GM10248 (cell line): Measurements from ENCODE around the gene SMTNL2.
A peak's percentile ranks its signal among the peaks of the same experiment; 100 is the strongest.
"Not testable (repeated sequence)": the region's sequence is repeated elsewhere in the genome, so short reads cannot be mapped to it uniquely, and the experiment has no call there.

Experiments
- CTCF ChIA-PET: fragments of 300-600 bp; sonication (Branson Sonifier 250); formaldehyde crosslinking; extraction: SDS; loops from one replicate; lab custom pipeline; 2021; ENCODE audit warnings: antibody characterized with exemption; lab: Yijun Ruan, JAX
- POLR2A ChIA-PET: fragments of 350-650 bp; sonication (Branson Sonifier 250); formaldehyde crosslinking; extraction: SDS; loops from one replicate; lab custom pipeline; 2020; ENCODE audit warnings: antibody characterized with exemption; lab: Yijun Ruan, JAX
- DNase-seq: peaks from one replicate; pipeline ENCODE4 v3.0.0; 2012; ENCODE audit errors: extremely low spot score
- TF ChIP-seq, protein P1 (sequence below): IDR thresholded peaks from 2 replicates; pipeline ENCODE4 v1.5.1; 2012; ENCODE audit warnings: mild to moderate bottlenecking, low read depth; ENCODE audit errors: extremely low read depth, missing control alignments, control extremely low read depth

The SMTNL2 gene

DNA sequence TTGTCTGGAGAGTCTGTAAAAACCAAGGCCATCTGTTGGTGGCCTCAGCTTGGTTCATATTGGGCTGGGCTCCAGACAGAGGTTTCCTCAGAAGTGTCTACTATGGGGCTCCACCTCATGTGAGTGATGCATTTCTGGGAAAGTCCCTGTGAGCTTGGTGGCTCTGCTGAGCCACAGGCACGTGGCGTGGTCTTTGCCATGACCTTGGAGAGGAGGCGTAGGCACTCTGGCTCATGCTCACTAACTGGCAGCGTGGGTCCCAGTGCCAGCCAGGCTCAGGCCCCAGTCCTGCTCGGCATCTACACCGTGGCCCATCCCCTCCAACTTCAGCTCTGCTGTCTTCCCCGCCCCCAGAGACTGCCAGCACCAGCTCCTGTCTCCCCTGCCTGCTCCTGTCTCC, 10.7 kb upstream of the SMTNL2 start:
- CTCF ChIA-PET, result interaction anchor here (1.5 kb wide), 1 partner anchor 9 kb away, joined by 9 read pairs; no protein-coding TSS in a partner anchor
- DNase-seq, result peak; percentile 66
- TF ChIP-seq, protein P1, sequence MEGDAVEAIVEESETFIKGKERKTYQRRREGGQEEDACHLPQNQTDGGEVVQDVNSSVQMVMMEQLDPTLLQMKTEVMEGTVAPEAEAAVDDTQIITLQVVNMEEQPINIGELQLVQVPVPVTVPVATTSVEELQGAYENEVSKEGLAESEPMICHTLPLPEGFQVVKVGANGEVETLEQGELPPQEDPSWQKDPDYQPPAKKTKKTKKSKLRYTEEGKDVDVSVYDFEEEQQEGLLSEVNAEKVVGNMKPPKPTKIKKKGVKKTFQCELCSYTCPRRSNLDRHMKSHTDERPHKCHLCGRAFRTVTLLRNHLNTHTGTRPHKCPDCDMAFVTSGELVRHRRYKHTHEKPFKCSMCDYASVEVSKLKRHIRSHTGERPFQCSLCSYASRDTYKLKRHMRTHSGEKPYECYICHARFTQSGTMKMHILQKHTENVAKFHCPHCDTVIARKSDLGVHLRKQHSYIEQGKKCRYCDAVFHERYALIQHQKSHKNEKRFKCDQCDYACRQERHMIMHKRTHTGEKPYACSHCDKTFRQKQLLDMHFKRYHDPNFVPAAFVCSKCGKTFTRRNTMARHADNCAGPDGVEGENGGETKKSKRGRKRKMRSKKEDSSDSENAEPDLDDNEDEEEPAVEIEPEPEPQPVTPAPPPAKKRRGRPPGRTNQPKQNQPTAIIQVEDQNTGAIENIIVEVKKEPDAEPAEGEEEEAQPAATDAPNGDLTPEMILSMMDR, result no peak
- POLR2A ChIA-PET, result no interaction called here

DNA sequence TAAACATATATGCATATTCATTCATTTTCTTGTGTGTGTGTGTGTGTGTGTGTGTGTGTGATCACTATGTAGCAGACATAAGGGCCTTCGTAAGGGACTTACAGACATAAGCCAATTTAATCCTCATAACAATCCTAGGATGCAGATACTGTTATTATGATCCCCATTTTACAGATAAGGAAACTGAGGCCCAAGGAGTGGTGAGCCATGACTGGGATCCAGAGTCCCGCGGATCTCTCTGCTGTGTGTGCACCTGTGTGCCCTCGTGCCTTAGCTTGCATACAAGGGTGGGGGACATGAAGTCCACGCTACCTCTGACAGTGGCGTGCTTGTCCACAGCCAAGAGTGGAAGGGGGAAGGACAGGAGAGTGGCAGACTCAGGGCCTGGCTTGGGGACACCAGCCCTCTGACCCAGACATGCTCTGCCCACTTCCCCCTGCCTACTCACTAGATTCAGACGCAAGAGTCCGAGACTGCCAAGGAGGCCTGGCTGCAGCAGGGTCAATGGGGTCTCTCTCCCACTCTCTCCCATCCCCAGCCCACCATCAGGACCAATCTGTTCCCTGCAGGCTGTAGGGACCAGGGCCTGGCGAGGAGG, 9.8 kb upstream of the SMTNL2 start:
- TF ChIP-seq, protein P1, result no peak
- CTCF ChIA-PET, result interaction anchor here (1.5 kb wide), 1 partner anchor 9 kb away, joined by 9 read pairs; no protein-coding TSS in a partner anchor
- POLR2A ChIA-PET, result no interaction called here
- no peak for DNase-seq

DNA sequence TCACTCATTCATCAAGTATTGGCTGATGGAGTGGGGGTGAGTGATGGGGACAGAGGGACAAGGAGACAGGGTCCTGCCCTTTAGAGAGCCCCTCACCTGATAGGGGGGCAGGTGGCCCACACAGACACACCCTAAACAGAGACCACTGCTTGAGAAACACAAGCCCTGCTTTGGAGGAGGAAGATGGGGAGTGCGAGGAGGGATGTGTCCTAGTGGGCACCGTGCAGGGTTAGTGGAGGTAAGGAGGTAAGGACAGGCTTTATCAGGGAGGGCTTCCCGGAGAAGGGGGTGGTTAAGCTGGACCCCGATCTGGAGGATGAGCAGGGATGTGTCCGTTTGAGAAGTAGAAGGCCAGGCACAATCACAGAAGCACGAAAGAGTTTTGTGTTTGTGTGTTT, 8.2 kb upstream of the SMTNL2 start:
- TF ChIP-seq, protein P1, result no peak
- POLR2A ChIA-PET, result no interaction called here
- CTCF ChIA-PET, result interaction anchor here (1.1 to 2.3 kb wide), 2 partner anchors 9 kb away, joined by 4 to 23 read pairs; no protein-coding TSS in a partner anchor
- no peak for DNase-seq

DNA sequence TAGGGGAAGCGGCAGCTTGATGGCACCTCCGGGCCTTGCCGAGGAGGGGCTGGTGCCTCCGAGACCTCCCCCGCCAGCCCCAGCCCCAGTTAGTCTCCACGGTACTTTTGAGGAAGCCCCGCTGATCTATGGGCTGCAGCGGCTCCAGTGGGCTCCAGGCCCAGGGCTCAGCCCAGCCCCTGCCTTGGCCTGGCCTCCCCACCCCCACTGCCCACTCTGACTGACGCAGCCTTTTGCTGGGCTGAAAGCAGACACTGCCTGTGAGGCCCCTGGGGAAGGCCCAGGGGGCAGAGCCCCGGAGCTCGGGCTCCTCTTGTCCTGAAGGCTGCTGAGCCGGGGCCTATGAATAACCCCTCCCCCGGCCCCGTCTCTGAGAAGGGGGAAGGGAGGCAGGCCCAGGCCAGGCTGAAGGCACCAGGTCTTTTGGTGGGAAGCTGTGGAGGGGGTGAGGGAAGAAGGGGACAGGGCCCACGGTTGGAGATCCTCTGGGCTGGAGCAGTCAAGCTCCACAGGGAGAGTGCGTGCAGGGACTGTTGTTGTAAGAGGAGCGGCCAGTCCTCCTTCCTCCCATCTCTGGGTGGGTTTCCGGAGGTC, 7.5 kb upstream of the SMTNL2 start:
- POLR2A ChIA-PET, result no interaction called here

DNA sequence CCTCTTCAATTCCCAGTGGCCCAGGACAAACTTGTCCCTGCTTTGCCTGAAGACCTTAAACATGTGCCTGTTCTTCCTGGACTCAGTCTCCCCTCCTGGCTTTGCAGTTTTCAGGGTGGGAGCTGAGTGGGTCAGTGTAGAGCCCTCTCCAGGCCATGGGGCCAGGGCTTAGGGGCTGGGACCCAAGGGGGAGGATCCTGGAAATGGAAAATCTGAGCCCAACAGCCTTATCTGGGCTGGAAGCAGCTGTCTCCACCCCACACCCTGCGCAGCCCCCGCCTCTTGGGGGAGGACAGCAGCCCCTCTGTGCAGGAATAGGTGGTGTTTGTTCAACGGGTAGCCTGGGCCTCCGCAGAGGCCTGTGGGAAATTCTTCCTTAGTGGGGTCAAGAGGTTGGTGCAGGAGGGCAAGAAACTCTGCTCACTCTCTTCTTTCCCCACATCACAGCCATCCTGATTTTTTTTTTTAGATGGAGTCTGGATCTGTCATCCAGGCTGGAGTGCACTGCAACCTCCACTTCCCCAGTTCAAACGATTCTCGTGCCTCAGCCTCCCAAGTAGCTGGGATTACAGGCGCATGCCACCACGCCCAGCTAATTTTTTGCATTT, 6.8 kb upstream of the SMTNL2 start:
- ChIA-PET CTCF (interaction anchor here (1.0 to 2.3 kb wide), 2 partner anchors 10 to 16 kb away, joined by 3 to 23 read pairs; no protein-coding TSS in a partner anchor), POLR2A (interaction anchor here (0.5 kb wide), 1 partner anchor 84 kb away, joined by 3 read pairs; no protein-coding TSS in a partner anchor)
- DNase-seq, result no peak
- TF ChIP-seq, protein P1, result no peak

More for the DNA sequence above, 7.5 kb upstream of the SMTNL2 start:
- CTCF ChIA-PET, result interaction anchor here (1.0 to 2.3 kb wide), 2 partner anchors 10 to 17 kb away, joined by 3 to 23 read pairs; no protein-coding TSS in a partner anchor
- TF ChIP-seq, protein P1, result no peak
- DNase-seq, result no peak

DNA sequence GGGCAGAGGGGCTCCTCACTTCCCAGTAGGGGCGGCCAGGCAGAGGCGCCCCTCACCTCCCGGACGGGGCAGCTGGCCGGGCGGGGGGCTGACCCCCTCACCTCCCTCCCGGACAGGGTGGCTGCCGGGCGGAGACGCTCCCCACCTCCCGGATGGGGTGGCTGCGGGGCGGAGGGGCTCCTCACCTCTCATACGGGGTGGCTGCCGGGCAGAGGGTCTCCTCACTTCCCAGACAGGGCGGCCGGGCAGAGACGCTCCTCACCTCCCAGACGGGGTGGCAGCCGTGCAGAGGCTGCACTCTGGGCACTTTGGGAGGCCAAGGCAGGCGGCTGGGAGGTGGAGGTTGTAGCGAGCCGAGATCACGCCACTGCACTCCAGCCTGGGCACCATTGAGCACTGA, 6.0 kb upstream of the SMTNL2 start:
- DNase-seq, POLR2A ChIA-PET: not testable (repeated sequence)
- CTCF ChIA-PET, result interaction anchor here (2.1 to 2.3 kb wide), 2 partner anchors 11 kb away, joined by 7 to 23 read pairs; no protein-coding TSS in a partner anchor
